ENCODE results near the gene FZD8.

DNA sequence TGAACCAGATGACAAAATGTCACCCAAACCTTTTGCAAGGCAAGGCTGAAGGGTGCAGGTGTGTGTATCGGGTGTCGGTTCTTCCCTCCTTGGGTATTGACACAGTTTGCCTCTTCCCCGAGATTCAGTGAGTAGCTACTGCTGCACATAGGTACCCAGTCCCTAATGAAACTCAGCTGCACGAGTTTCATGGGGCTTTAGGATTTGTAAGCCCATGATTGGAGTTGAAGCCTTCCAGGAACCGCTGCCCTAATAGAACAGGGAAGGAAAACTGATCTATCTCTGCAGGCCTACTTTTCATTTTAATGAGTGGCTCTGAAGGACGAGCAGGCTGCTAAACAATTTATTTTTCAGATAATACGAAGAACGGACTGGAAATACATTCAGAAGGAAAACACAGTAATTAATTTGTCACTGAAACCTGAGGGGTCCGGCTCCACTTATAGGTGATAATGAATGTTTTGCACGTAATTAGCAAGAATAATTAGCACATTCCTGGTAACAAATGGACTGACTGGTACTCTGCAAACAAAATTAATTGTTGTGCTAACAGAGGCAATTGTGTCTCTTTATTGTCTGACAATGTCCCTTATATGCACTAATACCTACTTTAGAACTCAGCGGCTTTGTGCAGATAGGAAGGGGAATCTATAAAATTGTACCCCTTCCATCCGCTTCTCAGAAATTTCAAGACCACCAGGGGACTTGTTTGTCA is 49.6 kb upstream of the FZD8 start:
- no peak for TF ChIP-seq RARB (CRISPR knock-in tag; IDR thresholded peaks at IDR 0.05)
- TF ChIP-seq GLIS3 (CRISPR knock-in tag; IDR thresholded peaks at IDR 0.05): no peak
- TF ChIP-seq OSR1 (CRISPR knock-in tag; IDR thresholded peaks at IDR 0.05): no peak
- no peak for TF ChIP-seq ARNTL (CRISPR knock-in tag; IDR thresholded peaks at IDR 0.05; ENCODE audit: borderline replicate concordance, low read depth)
- no peak for TF ChIP-seq ISL1 (CRISPR knock-in tag; IDR thresholded peaks at IDR 0.05)
- no peak for TF ChIP-seq ZNF70 (CRISPR knock-in tag; IDR thresholded peaks at IDR 0.05)

Measured in SK-N-SH treated with all-trans-retinoic acid at 6 μM for 48 hours (cell line).